ENCODE measurements around the gene ABCC3. TPM values are rescaled to one million over a fixed set of nuclear protein-coding genes. Genes with fewer than 3 reads are reported as not detected.

The ABCC3 gene
- total and polyA plus RNA-seq, 9 of the 15 experiments (the other 6 are each of a cell fraction or from before 2014, with no cell fraction given), result 0.03 to 1.6 (median 0.42) TPM; not detected in 5

DNA sequence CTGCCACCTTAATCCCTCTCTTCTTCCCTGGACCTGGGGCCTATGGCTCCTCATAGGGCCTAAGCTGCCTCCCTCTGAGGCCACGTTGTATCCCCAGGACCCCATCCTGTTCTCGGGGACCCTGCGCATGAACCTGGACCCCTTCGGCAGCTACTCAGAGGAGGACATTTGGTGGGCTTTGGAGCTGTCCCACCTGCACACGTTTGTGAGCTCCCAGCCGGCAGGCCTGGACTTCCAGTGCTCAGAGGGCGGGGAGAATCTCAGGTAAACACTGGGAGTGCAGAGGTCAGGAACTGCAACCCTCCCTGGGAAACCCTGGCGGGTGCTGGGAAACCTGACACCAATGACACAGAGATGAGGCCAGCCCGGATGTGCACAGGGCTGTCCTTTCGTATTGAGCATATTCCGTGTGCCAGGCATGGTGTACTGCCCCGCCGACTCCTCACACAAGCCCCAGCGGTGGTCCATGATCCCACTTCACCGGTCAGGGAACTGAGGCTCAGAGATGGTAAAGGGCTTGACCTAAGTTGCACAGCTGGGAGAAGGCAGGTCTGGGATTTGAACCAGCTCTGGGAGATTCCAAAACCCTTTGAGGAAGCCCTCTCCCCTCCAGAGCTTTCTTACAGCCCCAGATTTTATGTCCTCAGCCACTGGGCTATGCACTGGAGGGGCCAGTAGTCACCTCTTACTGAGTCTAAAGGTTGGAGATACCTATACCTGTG, 50.1 kb downstream of the ABCC3 start (continued):
- peak; percentile 53; the same call in 1 of the 2 replicates for TF ChIP-seq NR2C1 (IDR thresholded peaks at IDR 0.05)
- peak; percentile 58; the same call in 1 of the 2 replicates for TF ChIP-seq NR2C1 (tag; IDR thresholded peaks at IDR 0.05)
- no peak for TF ChIP-seq RBM39 (optimal IDR thresholded peaks at IDR 0.05; ENCODE audit: low read depth, low read length)
- no peak for TF ChIP-seq ZNF174 (CRISPR knock-in tag; IDR thresholded peaks at IDR 0.05)
- TF ChIP-seq ZNF707 (CRISPR knock-in tag; conservative IDR thresholded peaks at IDR 0.05), result no peak
- TF ChIP-seq TBP (optimal IDR thresholded peaks at IDR 0.05; ENCODE audit: low read depth, low read length), result no peak
- peak; percentile 86 for TF ChIP-seq ZFP36 (IDR thresholded peaks at IDR 0.05; ENCODE audit: low read depth, low read length, partially characterized antibody)
- TF ChIP-seq KDM1A (IDR thresholded peaks at IDR 0.05), result peak in 1 of 2 experiments; percentile 49; a peak in 2 of 4 replicates

DNA sequence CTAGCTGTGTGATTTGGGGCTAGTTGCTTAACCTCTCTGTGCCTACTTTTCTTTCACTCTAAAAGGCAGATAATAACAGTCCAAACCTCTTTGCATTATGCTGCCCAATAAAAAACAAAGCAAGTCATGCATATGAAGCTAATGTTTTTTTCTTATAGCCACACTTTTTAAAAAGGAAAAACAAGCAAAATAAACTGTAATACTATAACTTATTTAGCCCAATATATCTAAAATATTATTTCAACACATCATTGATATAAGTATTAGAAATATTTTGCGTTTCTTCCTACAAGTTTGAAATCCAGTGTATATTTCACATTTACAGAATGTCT, 50.6 kb downstream of the ABCC3 start:
- DNase-seq (ENCODE audit: extremely low read depth in 1 of 4, low spot score in 3 of 4), result no peak
- no peak for TF ChIP-seq ZNF764 (CRISPR knock-in tag; IDR thresholded peaks at IDR 0.05; ENCODE audit: low read depth)
- TF ChIP-seq ZNF41 (CRISPR knock-in tag; conservative IDR thresholded peaks at IDR 0.05), result no peak
- TF ChIP-seq KLF10 (CRISPR knock-in tag; IDR thresholded peaks at IDR 0.05), result no peak
- TF ChIP-seq ADNP (tag; IDR thresholded peaks at IDR 0.05), result peak; percentile 64; the same call in 1 of the 2 replicates
- TF ChIP-seq, protein P1, sequence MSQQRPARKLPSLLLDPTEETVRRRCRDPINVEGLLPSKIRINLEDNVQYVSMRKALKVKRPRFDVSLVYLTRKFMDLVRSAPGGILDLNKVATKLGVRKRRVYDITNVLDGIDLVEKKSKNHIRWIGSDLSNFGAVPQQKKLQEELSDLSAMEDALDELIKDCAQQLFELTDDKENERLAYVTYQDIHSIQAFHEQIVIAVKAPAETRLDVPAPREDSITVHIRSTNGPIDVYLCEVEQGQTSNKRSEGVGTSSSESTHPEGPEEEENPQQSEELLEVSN (IDR thresholded peaks at IDR 0.05; ENCODE audit: borderline replicate concordance in 1 of 2, extremely low read depth in 1 of 2, insufficient read depth in 1 of 2, insufficient read length in 1 of 2, low read depth in 1 of 2, low read length in 1 of 2, poor library complexity in 1 of 2, severe bottlenecking in 1 of 2), result no peak
- TF ChIP-seq HDAC1 (IDR thresholded peaks at IDR 0.05), result no peak
- TF ChIP-seq SMARCA5 (IDR thresholded peaks at IDR 0.05), result 0 out of 2 replicates have a peak, but pooled peaks have one; percentile 4
- no peak for TF ChIP-seq ZFPM2 (CRISPR knock-in tag; IDR thresholded peaks at IDR 0.05)
- no peak for TF ChIP-seq SMAD1 (IDR thresholded peaks at IDR 0.05; ENCODE audit: low read depth, low read length, partially characterized antibody)
- TF ChIP-seq ZNF57 (CRISPR knock-in tag; IDR thresholded peaks at IDR 0.05), result no peak
- TF ChIP-seq KDM1A (IDR thresholded peaks at IDR 0.05), result peak in 1 of 2 experiments; percentile 74; a peak in 1 of 4 replicates
- TF ChIP-seq PTBP1 (IDR thresholded peaks at IDR 0.05; ENCODE audit: low read depth, low read length), result no peak
- TF ChIP-seq HDAC8 (tag; IDR thresholded peaks at IDR 0.05), result no peak

More for the DNA sequence above, 50.6 kb downstream of the ABCC3 start:
- Histone ChIP-seq H3K9me3 (replicated peaks; ENCODE audit: control insufficient read depth, insufficient read depth, low read depth, low read length) (no peaks in the 10 kb centered on the region), H3K4me1 (replicated peaks in 1 of 2; ENCODE audit: control insufficient read depth in 2 of 2, insufficient read depth in 2 of 2, low read length in 2 of 2) (peaks cover 4 to 18% of the 10 kb centered on the region in 2 experiments; a peak in 3 of 5 replicates), H3K4me3 (no peak overlapping the region), H3K9ac (ENCODE audit: insufficient read depth in 1 of 2, low read depth in 2 of 2, low read length in 2 of 2) (no peak overlapping the region), H3K27ac (ENCODE audit: extremely low read depth, low read depth, low read length) (no peak overlapping the region), H2AFZ (ENCODE audit: low read depth, low read length) (no peak overlapping the region), H3K4me2 (ENCODE audit: insufficient read depth, low read length) (no peak overlapping the region), H3K9me1 (ENCODE audit: control insufficient read depth, insufficient read depth, low read length) (no peaks in the 10 kb centered on the region), H3K36me3 (ENCODE audit: control insufficient read depth, insufficient read depth, low read length) (no peaks in the 10 kb centered on the region), H3K79me2 (ENCODE audit: control insufficient read depth, insufficient read depth, low read length) (no peaks in the 10 kb centered on the region), H3K27me3 (ENCODE audit: control insufficient read depth in 2 of 2, insufficient read depth in 2 of 2, low read length in 2 of 2) (peaks cover 0 to 2% of the 10 kb centered on the region in 2 experiments; a peak in 2 of 5 replicates), H4K20me1 (replicated peaks; ENCODE audit: control insufficient read depth, insufficient read depth, low read length) (no peaks in the 10 kb centered on the region)
- no TSS peak for BruUV-seq (replicated peaks)
- no peak for FAIRE-seq
- ChIA-PET POLR2A (interaction anchor here (0.5 to 1.3 kb wide), 6 partner anchors 9 to 304 kb away, joined by 3 to 4 read pairs (median 4); partner anchors contain the start of gene LUC7L3), CTCF (ENCODE audit: low intra/inter-chr PET ratio) (no interaction called here)
- no peak for ATAC-seq
- 38% methylated on average over 1 of the region's 1 CpG for WGBS (ENCODE audit: insufficient coverage, low coverage, missing lambda C conversion rate)
- in situ Hi-C loops (cut with MboI) (no loop called here), intact Hi-C loops (cut with micrococcal nuclease) (no loop called here)
